Central memory CD8-positive, alpha-beta T cell (primary cell): ENCODE measurements around the gene SH3TC2.
A peak's percentile ranks its signal among the peaks of the same experiment; 100 is the strongest.

Experiments
- ATAC-seq: fragments of 150-1000 bp; cut with Tn5 transposase; replicated peaks from 2 replicates; pipeline ENCODE4 v1.10.0; 2022; ENCODE audit warnings: mild to moderate bottlenecking, moderate FRiP score, moderate number of reproducible peaks; ENCODE audit not compliant: poor library complexity, severe bottlenecking; ENCODE audit errors: extremely low read depth
- DNase-seq, 2 donors: peaks; one replicate each; pipeline ENCODE4 v3.0.0; 2021; ENCODE audit warnings: low spot score in 2 of 2
- H3K27ac Mint-ChIP-seq: one replicate; pipeline ENCODE4 v1.8.0; 2022; ENCODE audit warnings: low read depth, mild to moderate bottlenecking, moderate library complexity, mixed read lengths
- H3K27me3 Mint-ChIP-seq: one replicate; pipeline ENCODE4 v1.8.0; 2022; ENCODE audit warnings: mixed read lengths
- H3K36me3 Mint-ChIP-seq: one replicate; pipeline ENCODE4 v1.8.0; 2022; ENCODE audit warnings: mild to moderate bottlenecking, moderate library complexity, mixed read lengths; ENCODE audit not compliant: insufficient read depth
- H3K4me1 Mint-ChIP-seq: one replicate; pipeline ENCODE4 v1.8.0; 2022; ENCODE audit warnings: mixed read lengths
- H3K4me3 Mint-ChIP-seq: one replicate; pipeline ENCODE4 v1.8.0; 2022; ENCODE audit warnings: mild to moderate bottlenecking, moderate library complexity, mixed read lengths
- H3K9me3 Mint-ChIP-seq: one replicate; pipeline ENCODE4 v1.8.0; 2022; ENCODE audit warnings: mixed read lengths

The SH3TC2 gene

DNA sequence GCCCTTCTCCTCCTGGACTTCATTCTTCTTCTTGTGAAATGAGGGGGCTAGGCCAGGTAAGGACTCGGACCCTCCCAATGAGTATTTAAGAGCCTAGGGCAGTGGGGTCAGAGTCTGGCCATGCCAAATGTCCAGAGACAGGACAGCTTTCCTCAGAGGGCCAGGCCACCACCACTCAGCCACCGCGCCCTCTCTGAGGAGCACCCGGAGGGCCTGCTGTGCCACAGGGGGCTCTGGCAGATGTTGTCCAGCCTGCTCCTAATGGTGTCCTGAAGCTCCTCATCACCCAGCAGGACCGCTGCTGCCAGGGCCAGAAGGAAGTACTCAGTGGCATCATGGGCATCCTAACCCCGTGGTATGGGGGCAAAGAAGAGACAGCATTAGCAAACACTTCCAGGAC is 58.3 kb downstream of the SH3TC2 start:
- Mint-ChIP-seq H3K9me3 (no peaks in the 10 kb centered on the region), H3K27me3 (peaks cover 27% of the 10 kb centered on the region), H3K4me3 (no peak overlapping the region), H3K36me3 (no peaks in the 10 kb centered on the region), H3K4me1 (no peaks in the 10 kb centered on the region), H3K27ac (no peak overlapping the region)
- no peak for ATAC-seq
- DNase-seq = no peak

DNA sequence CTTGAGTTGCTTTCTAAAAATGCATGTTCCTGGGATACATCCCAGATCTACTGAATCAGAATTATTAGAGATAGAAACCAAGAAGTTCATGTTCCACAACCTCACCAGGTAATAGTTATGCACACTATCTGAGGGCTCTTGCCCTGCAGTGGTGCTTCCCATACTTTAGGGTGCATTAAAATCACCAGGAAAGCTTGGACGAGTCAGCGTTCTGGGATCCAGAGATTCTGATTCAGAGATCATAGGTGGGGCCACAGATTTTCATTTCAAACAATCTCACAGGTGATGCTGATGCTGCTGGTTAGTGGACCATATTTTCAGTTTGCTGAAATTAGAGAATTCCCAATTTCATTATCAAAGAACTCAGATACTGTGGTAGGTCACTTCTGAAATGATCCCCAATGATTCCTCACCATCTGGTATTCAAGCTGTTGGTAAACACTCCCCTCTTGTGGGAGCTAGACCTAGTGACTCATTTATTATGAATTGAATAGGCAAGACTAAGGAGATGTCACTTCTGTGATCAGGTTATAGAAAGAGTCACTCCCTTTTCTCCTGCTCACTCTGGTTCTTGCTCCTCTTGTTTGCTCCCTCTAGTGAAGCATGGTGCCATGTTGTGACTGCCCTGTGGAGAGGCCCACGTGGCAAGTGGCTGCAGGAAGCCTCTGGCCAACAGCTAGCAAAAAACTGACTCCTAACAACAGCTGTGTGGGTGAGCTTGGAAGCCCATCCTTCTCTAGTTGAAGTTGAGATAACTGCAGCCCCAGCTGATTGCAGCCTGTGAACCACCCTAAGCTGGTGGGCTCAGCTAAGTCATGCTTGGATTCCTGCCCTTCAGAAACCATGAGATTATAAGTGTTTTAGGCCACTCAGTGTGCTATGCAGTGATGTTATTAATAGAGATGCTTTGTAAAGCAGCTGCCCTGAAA is 59.8 kb downstream of the SH3TC2 start:
- Mint-ChIP-seq H3K36me3 (no peaks in the 10 kb centered on the region), H3K9me3 (no peaks in the 10 kb centered on the region), H3K27me3 (peaks cover 27% of the 10 kb centered on the region), H3K4me3 (no peak overlapping the region), H3K4me1 (no peaks in the 10 kb centered on the region), H3K27ac (no peak overlapping the region)
- no peak for DNase-seq
- no peak for ATAC-seq

DNA sequence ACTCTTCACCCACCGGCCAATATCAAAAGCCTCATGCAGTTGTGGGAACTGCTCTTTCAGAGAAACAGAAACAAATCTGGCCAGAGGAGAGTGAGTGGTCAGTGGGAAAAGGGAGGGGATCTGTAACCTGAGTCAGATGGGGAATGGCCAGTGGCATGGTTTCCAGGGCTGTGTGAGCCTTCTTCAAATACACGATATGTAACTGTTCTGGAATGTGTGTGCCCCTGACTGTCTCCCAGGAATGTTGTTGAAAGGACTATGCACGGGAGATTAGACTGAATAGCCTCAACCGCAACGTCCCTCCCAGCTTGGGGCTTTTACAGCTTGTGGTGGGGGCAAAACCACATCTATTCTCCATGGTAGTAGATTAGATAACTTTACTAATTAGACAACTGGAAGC is 60.8 kb downstream of the SH3TC2 start:
- ATAC-seq (no peak), DNase-seq (no peak)
- Mint-ChIP-seq H3K27ac (no peak overlapping the region), H3K27me3 (peaks cover 27% of the 10 kb centered on the region), H3K9me3 (no peaks in the 10 kb centered on the region), H3K4me3 (no peak overlapping the region), H3K4me1 (no peaks in the 10 kb centered on the region), H3K36me3 (no peaks in the 10 kb centered on the region)

DNA sequence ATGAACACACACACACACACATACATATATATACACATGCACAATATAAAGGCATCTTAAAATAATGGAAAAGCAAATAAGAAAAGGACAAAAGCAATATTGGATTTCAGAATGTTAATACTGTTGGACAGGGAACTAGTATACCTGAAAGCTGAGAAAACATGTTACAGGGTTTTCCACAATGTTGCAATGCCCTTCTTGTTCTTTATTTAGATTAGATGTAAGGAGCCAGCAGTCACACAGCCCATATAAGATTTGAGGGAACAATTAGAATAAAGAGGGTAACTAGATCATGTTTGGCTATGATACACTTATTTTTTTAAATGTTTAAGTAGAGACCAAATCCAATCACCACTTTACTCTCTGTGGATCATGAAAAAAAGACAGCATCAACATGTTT is 61.7 kb downstream of the SH3TC2 start:
- Mint-ChIP-seq H3K36me3 (no peaks in the 10 kb centered on the region), H3K4me1 (no peaks in the 10 kb centered on the region), H3K9me3 (no peaks in the 10 kb centered on the region), H3K4me3 (no peak overlapping the region), H3K27ac (no peak overlapping the region), H3K27me3 (peaks cover 27% of the 10 kb centered on the region)
- no peak for ATAC-seq
- no peak for DNase-seq

DNA sequence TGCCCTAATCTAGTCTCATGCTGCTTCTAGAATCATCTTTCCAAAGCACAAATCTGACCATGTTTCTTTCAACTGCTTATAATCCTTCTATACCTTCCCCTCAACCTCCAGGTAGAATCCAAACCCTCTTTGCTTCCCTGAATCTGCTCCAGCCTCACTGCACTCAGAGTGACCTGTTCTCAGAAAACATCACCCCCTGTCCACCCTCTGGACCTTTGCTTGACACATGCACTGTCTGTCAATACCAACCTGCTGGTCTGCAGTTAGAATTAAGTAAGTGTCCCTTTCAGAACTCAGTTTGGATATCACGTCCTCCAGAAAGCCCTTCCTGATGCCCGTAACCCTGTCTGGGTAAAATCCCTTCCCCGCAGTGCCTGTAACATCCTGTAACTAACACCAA is 63.1 kb downstream of the SH3TC2 start:
- no peaks in the 10 kb centered on the region for H3K4me1 Mint-ChIP-seq
- peaks cover 27% of the 10 kb centered on the region for H3K27me3 Mint-ChIP-seq
- ATAC-seq = no peak
- H3K4me3 Mint-ChIP-seq = no peak overlapping the region
- no peak for DNase-seq
- no peak overlapping the region for H3K27ac Mint-ChIP-seq
- H3K9me3 Mint-ChIP-seq = no peaks in the 10 kb centered on the region
- no peaks in the 10 kb centered on the region for H3K36me3 Mint-ChIP-seq

DNA sequence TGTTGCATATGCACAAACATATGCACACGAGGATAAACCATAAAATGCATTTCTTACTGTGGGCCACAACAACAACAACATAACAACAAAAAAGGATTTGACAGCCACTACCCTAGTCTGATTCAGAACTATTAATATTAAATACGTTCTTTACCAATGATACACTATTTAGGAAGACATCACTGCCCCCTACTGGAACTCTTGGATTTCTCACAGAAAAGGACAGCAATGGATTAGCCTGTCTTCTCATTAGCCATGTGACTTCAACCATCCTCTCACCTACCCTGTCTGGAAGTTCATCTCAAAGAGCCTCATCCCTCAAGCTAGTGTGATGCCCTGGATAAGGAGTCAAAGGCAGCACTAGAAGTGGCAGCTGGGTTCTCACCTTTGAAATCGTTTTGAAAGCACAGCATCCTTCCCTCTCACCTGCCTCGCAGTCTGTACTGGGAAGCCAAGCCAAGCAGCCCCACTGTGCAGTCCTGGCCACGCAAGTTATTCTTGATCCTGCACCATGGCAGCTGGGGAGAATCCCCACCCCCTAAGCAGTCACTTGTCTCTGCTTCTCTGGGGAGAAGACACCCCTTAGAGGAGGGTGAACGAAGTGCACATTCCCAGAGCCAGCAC is 64.6 kb downstream of the SH3TC2 start:
- Mint-ChIP-seq H3K9me3 (no peaks in the 10 kb centered on the region), H3K4me3 (no peak overlapping the region), H3K27ac (no peak overlapping the region), H3K36me3 (no peaks in the 10 kb centered on the region), H3K27me3 (peaks cover 27% of the 10 kb centered on the region), H3K4me1 (no peaks in the 10 kb centered on the region)
- peak in 1 of 2 donors; percentile 46 for DNase-seq
- peak; percentile 72 for ATAC-seq

DNA sequence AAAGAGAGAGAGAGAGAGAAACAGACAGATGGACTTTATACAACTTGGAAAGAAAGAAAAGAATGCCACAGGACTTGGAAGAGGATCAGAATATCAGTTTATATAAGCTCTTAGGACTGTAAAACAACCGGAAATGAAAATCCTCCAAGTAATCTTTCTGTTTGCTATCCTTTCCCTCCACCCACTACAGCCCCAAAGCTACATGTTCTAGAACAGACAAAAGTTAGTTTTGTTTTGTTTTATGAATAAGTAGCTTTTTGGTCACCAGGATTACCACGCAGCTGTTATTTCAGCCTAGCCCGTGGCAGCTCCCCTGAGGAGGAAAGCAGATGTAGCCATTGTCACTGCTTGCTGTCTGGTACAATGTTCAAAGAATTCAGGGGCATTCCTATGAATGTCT is 66.6 kb downstream of the SH3TC2 start:
- peaks cover 17% of the 10 kb centered on the region for H3K27me3 Mint-ChIP-seq
- no peaks in the 10 kb centered on the region for H3K36me3 Mint-ChIP-seq

DNA sequence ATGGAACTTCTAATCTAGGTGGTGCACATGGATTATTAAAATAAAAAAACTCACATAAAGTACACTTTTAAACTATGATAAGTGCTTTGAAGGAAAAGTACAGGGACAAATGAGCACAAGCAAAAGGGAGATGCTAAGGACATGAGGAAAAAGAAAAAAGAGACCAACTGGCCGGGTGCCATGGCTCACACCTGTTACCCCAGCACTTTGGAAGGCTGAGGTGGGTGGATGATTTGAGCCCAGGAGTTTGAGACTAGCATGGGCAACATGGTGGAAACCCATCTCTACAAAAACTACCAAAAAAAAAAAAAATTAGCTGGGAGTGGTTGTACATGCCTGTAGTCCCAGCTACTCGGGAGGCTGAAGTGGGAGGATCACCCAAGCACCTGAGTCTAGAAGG is 67.1 kb downstream of the SH3TC2 start:
- H3K4me1 Mint-ChIP-seq = no peaks in the 10 kb centered on the region
- H3K36me3 Mint-ChIP-seq = no peaks in the 10 kb centered on the region
- H3K27me3 Mint-ChIP-seq = peaks cover 12% of the 10 kb centered on the region
- no peak for DNase-seq
- H3K9me3 Mint-ChIP-seq = no peaks in the 10 kb centered on the region
- H3K4me3 Mint-ChIP-seq = no peak overlapping the region
- ATAC-seq = no peak
- no peak overlapping the region for H3K27ac Mint-ChIP-seq

More for the DNA sequence above, 66.6 kb downstream of the SH3TC2 start:
- DNase-seq (no peak), ATAC-seq (no peak)
- H3K27ac Mint-ChIP-seq = no peak overlapping the region
- no peaks in the 10 kb centered on the region for H3K4me1 Mint-ChIP-seq
- no peak overlapping the region for H3K4me3 Mint-ChIP-seq
- H3K9me3 Mint-ChIP-seq = no peaks in the 10 kb centered on the region

DNA sequence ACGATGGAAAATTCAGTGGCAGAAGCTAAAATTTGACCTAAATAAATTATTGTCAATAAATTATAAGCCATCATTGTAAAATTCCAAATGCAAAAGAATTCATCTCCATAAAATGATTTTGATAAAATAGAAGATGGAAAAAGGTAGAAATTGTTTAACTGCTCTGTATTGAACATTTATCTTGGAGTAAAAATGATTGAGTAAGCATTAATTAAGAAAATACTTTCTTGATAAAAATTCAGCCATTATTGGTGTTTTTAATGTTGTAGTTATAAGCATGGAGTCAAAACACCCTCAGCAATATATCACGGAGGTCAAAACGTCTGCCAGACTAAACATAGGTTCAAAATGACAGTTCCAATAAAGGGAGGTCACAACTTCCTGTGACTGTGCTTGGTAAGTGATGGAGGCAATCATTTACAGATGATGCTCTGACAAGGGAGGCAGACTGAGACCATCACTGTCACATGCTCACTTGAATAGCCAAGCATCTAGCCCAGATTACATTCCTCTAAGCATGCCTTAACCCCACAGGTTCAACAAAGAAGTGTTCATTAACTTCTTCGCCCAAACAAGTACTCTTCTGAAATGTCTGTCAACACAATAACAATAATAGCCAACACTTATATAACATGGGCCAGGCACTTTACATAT is 69.5 kb downstream of the SH3TC2 start:
- no peaks in the 10 kb centered on the region for H3K4me1 Mint-ChIP-seq
- H3K4me3 Mint-ChIP-seq = no peak overlapping the region
- H3K27ac Mint-ChIP-seq = no peak overlapping the region
- no peaks in the 10 kb centered on the region for H3K27me3 Mint-ChIP-seq
- DNase-seq (no peak), ATAC-seq (no peak)
- no peaks in the 10 kb centered on the region for H3K9me3 Mint-ChIP-seq
- H3K36me3 Mint-ChIP-seq = peaks cover 2% of the 10 kb centered on the region

DNA sequence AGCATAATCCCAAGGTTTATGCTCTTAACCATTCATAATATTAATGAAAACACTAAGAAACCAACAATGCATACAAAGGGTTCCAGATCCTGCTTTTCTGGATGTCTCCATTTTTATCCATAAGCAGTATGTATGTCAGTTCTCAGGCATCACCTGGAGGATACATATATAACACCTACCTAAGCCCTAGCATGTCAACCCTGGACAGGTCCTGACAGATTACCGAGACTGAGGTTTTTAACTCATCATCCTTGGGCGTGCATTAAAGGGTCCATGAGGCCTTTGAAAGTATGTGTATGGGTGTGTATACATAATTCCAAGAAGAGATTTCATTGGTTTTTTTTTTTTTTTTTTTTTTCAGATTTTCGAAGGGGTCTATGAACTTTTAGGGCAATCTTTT is 70.6 kb downstream of the SH3TC2 start:
- no peak overlapping the region for H3K4me3 Mint-ChIP-seq
- no peak overlapping the region for H3K27ac Mint-ChIP-seq
- no peaks in the 10 kb centered on the region for H3K4me1 Mint-ChIP-seq
- H3K36me3 Mint-ChIP-seq = peaks cover 2% of the 10 kb centered on the region
- no peaks in the 10 kb centered on the region for H3K9me3 Mint-ChIP-seq
- DNase-seq (no peak), ATAC-seq (no peak)
- no peaks in the 10 kb centered on the region for H3K27me3 Mint-ChIP-seq

DNA sequence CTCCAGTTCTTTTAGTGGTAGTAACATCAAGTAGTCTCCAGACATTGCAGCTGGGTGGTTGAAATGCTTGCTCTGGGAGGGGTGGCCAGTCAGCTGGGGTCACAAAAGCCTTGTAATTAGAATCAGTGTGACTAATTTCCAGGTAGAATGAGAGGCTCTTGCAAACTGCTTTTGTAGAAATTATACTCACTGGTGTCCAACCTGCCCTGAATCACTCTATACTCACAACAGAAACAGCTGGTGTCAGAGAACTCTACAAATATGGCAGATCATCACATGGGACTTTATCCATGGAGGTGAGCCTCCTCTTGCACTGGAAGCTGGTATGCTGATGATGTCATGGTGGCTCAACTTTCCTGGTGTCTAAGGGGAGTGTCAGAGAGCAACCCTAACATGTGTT is 71.3 kb downstream of the SH3TC2 start:
- H3K27ac Mint-ChIP-seq = no peak overlapping the region
- no peaks in the 10 kb centered on the region for H3K9me3 Mint-ChIP-seq
- peaks cover 2% of the 10 kb centered on the region for H3K36me3 Mint-ChIP-seq
- no peak for DNase-seq
- no peaks in the 10 kb centered on the region for H3K27me3 Mint-ChIP-seq
- H3K4me1 Mint-ChIP-seq = no peaks in the 10 kb centered on the region
- H3K4me3 Mint-ChIP-seq = no peak overlapping the region
- ATAC-seq = no peak

DNA sequence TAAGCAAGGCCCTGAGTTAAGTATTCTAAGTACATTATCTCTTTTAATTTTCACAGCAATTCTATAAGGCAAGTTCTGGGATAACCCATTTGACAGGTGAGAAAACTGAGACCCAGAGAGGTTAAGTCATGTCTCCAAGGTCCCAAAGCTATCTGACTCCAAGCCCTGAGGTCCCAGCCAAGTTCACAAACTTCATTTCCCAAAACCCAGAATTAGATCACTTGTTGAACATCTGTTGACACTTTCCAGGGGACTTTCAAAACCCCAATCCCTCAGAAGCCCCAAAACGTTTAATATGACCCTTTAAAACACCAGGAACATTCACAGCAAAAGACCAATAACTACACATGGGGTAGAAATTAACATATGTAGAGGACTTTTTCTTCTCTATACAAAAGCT is 72.0 kb downstream of the SH3TC2 start:
- no peak overlapping the region for H3K4me3 Mint-ChIP-seq
- ATAC-seq (no peak), DNase-seq (no peak)
- H3K36me3 Mint-ChIP-seq = peaks cover 2% of the 10 kb centered on the region
- H3K27ac Mint-ChIP-seq = no peak overlapping the region
- H3K27me3 Mint-ChIP-seq = no peaks in the 10 kb centered on the region
- H3K4me1 Mint-ChIP-seq = no peaks in the 10 kb centered on the region
- H3K9me3 Mint-ChIP-seq = no peaks in the 10 kb centered on the region

DNA sequence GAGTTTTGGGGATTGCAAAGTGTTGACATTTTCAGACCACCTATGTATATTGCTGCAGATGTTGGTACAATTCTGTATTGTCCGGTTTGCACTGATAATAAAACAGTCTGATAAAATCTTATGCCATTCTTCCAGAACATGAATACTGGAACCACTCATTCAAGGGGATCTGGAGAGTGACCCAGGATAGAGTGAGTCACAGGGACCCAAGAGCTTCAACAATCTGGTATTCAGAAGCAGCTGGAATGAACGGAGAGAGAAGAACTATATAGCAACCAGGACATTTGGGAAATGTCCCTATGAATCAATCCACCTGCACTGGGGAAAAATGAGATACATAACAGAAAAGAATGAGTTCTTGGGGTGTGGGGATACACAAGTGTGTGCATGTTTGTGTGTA is 73.3 kb downstream of the SH3TC2 start:
- Mint-ChIP-seq H3K27ac (no peak overlapping the region), H3K36me3 (peaks cover 2% of the 10 kb centered on the region), H3K4me1 (no peaks in the 10 kb centered on the region), H3K9me3 (no peaks in the 10 kb centered on the region), H3K4me3 (no peak overlapping the region), H3K27me3 (peaks cover 9% of the 10 kb centered on the region)
- DNase-seq (no peak), ATAC-seq (no peak)
